Subcutaneous adipose tissue (tissue), 4 donors: ENCODE measurements around the gene PQBP1. TPM values are rescaled to one million over a fixed set of nuclear protein-coding genes. Genes with fewer than 3 reads are reported as not detected.

Experiments used
- CTCF ChIP-seq: fragments of 450-650 bp; IDR thresholded peaks from one replicate; pipeline ENCODE4 v1.5.1; 2016; ENCODE audit warnings: low read depth, mild to moderate bottlenecking, control low read depth, antibody characterized with exemption, moderate library complexity
- total RNA-seq, 4 donors: library from RNA; depleted of rRNA; stranded (reverse); fragments of >200 nt; gene quantifications; one replicate each; pipeline ENCODE4 v1.1.0, GENCODE V29; 2016

The PQBP1 gene
- total RNA-seq, 4 donors from 2014 or later: 41.9 to 53.9 (median 44.3) TPM

- no peak for TF ChIP-seq CTCF
Measured at GRCh38 chrX:48899078-48899410, 1.3 kb downstream of the PQBP1 start.

DNA sequence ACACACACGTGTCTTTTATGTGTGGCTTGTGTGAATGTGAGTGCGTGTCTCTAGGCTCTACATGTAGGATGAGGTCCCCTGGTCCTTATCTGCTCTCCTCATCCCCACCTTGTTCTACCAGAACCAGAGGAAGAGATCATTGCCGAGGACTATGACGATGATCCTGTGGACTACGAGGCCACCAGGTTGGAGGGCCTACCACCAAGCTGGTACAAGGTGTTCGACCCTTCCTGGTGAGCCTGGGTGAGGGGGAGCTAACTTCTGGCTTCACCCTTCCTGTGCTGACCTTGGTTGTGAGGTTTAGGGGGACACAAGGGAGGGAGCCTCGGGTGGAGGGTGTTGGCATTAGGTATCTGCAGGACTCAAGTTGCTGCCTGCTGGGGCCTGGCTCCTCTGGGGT, 3.3 kb downstream of the PQBP1 start:
- no peak for TF ChIP-seq CTCF

DNA sequence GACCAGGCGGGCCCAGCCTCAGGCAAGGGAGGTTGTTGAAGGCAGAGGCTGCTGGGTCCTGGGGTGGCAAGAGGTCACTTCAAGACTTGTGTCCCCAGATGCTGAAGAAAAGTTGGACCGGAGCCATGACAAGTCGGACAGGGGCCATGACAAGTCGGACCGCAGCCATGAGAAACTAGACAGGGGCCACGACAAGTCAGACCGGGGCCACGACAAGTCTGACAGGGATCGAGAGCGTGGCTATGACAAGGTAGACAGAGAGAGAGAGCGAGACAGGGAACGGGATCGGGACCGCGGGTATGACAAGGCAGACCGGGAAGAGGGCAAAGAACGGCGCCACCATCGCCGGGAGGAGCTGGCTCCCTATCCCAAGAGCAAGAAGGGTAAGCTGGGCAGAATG, 4.4 kb downstream of the PQBP1 start:
- no peak for TF ChIP-seq CTCF

GRCh38 chrX:48902776-48903175, 5.0 kb downstream of the PQBP1 start:
- TF ChIP-seq CTCF: no peak

- no peak for TF ChIP-seq CTCF
Measured at GRCh38 chrX:48903290-48903689, 5.6 kb downstream of the PQBP1 start.

DNA sequence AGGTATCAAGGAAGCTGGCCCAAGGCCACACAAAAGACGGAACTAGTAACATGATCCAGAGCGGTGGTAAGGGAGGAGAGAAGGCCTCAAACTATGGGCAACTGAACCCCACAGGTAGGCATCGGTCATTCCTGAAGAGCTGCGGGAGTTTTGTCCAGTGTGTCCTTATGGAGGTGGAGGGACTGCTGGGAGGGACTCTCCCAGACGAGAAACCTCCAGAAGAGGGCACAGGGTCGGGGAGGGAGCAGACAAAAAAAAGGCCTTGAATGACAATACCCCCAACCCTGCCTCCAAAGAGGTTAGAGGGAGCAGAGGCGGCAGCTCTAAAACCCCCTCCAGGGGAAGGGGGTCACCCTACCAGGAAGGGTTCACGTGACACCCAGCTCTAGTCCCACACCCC, 6.5 kb downstream of the PQBP1 start:
- TF ChIP-seq CTCF: no peak

DNA sequence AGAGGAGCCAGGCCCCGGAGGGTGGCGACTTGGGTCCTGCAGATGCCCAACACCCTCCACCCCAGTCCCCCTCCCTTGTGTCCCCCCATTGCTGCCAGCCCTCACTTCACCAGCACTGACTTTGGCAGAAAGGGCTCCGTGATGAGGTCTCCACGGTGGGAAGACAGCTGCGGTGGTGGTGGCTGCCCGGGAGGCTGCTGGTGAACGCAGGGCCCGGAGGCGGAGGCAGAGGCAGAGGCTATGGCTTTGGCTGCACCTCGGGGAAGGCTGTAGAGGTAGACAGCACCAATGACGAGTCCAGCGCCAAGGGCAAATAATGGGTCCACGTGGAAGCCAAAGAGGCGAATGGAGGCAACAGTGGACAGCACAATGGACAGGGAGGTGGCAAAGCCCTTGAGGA, 6.9 kb downstream of the PQBP1 start:
- TF ChIP-seq CTCF: no peak
